T follicular helper cell (primary cell): ENCODE results near the gene IQCH.

Experiments used
- DNase-seq: peaks from one replicate; pipeline ENCODE4 v3.0.0-alpha.2; 2020; ENCODE audit warnings: low read depth

Gene IQCH

GRCh38 chr15:67394873-67395639 is 140.5 kb downstream of the IQCH start:
- no peak for DNase-seq

- no peak for DNase-seq
These were observed 141.5 kb downstream of the IQCH start for GRCh38 chr15:67396114-67396513.

GRCh38 chr15:67397139-67397538 is 142.6 kb downstream of the IQCH start:
- DNase-seq, result no peak

- no peak for DNase-seq
These were observed 145.3 kb downstream of the IQCH start for GRCh38 chr15:67399925-67400324.

- DNase-seq, result no peak
These were observed 146.3 kb downstream of the IQCH start for GRCh38 chr15:67400890-67401289.

GRCh38 chr15:67401336-67401735 is 146.8 kb downstream of the IQCH start:
- no peak for DNase-seq

- DNase-seq, result no peak
These were observed 149.0 kb downstream of the IQCH start for GRCh38 chr15:67403428-67404154.

- no peak for DNase-seq
These were observed 150.9 kb downstream of the IQCH start for GRCh38 chr15:67405208-67406191.

- DNase-seq, result no peak
These were observed 151.8 kb downstream of the IQCH start for GRCh38 chr15:67406257-67406861.

- DNase-seq, result no peak
These were observed 153.2 kb downstream of the IQCH start for GRCh38 chr15:67407786-67408185.

GRCh38 chr15:67409175-67409574 is 154.6 kb downstream of the IQCH start:
- DNase-seq, result no peak

- DNase-seq, result no peak
These were observed 156.9 kb downstream of the IQCH start for GRCh38 chr15:67411486-67411885.

GRCh38 chr15:67413770-67414390 is 159.3 kb downstream of the IQCH start:
- no peak for DNase-seq

GRCh38 chr15:67415181-67415580 is 160.6 kb downstream of the IQCH start:
- no peak for DNase-seq

- no peak for DNase-seq
These were observed 162.3 kb downstream of the IQCH start for GRCh38 chr15:67416891-67417290.

- DNase-seq, result no peak
These were observed 165.1 kb downstream of the IQCH start for GRCh38 chr15:67419705-67420104.

- DNase-seq, result no peak
These were observed 165.6 kb downstream of the IQCH start for GRCh38 chr15:67420137-67420536.

GRCh38 chr15:67421105-67421504 is 166.5 kb downstream of the IQCH start:
- DNase-seq, result no peak

GRCh38 chr15:67422296-67422695 is 167.7 kb downstream of the IQCH start:
- no peak for DNase-seq

GRCh38 chr15:67433495-67434099 is 179.0 kb downstream of the IQCH start:
- DNase-seq, result no peak
